ENCODE results near the gene TNFRSF19.

- TF ChIP-seq CTCF (IDR thresholded peaks at IDR 0.05) (no peak), POLR2AphosphoS5 (IDR thresholded peaks at IDR 0.05) (no peak), POLR2A (IDR thresholded peaks at IDR 0.05) (no peak)
These were observed 129.1 kb downstream of the TNFRSF19 start for GRCh38 chr13:23699271-23699670.

All from prostate gland (tissue), 2 donors.